Neuronal stem cell (in vitro differentiated cells): Measurements from ENCODE around the gene GPR89B.
A peak's percentile ranks its signal among the peaks of the same experiment; 100 is the strongest.
"Not testable (repeated sequence)": the region's sequence is repeated elsewhere in the genome, so short reads cannot be mapped to it uniquely, and the experiment has no call there.

Experiments used
- DNase-seq: peaks from one replicate; pipeline ENCODE4 v3.0.0-alpha.2; 2013; ENCODE audit warnings: low spot score
- H2AFZ ChIP-seq: one replicate; pipeline ENCODE4 v1.6.1; 2013; ENCODE audit warnings: mild to moderate bottlenecking, low read length, inconsistent platforms
- H2AK5ac ChIP-seq: 2 replicates; pipeline ENCODE4 v1.6.1; 2013; ENCODE audit warnings: low read depth, mild to moderate bottlenecking, inconsistent platforms, low read length, moderate library complexity, mixed read lengths
- H2BK120ac ChIP-seq: 2 replicates; pipeline ENCODE4 v1.6.1; 2013; ENCODE audit warnings: low read depth, mild to moderate bottlenecking, inconsistent platforms, low read length, moderate library complexity, mixed read lengths
- H2BK12ac ChIP-seq: one replicate; pipeline ENCODE4 v1.6.1; 2013; ENCODE audit warnings: low read length, inconsistent platforms
- H2BK15ac ChIP-seq: 2 replicates; pipeline ENCODE4 v1.6.1; 2013; ENCODE audit warnings: mild to moderate bottlenecking, low read length, inconsistent platforms, mixed read lengths
- H2BK5ac ChIP-seq: one replicate; pipeline ENCODE4 v1.6.1; 2013; ENCODE audit warnings: inconsistent platforms, mild to moderate bottlenecking, low read length, moderate library complexity
- H3K14ac ChIP-seq: one replicate; pipeline ENCODE4 v1.6.1; 2013; ENCODE audit warnings: low read length, inconsistent platforms
- H3K18ac ChIP-seq: 2 replicates; pipeline ENCODE4 v1.6.1; 2013; ENCODE audit warnings: low read length, inconsistent platforms
- H3K23ac ChIP-seq: 2 replicates; pipeline ENCODE4 v1.6.1; 2013; ENCODE audit warnings: low read depth, mild to moderate bottlenecking, mixed read lengths, low read length, inconsistent platforms; ENCODE audit not compliant: poor library complexity
- H3K27ac ChIP-seq: replicated peaks from 3 replicates; pipeline ENCODE4 v1.5.1; 2013; ENCODE audit warnings: low read length, inconsistent platforms
- H3K27me3 ChIP-seq, 3 experiments: 2 replicates each; pipeline ENCODE4 v1.6.1; 2013; ENCODE audit warnings: low read length in 3 of 3, mild to moderate bottlenecking in 2 of 3, inconsistent platforms in 1 of 3, low read depth in 1 of 3, mixed read lengths in 1 of 3, moderate library complexity in 1 of 3; ENCODE audit not compliant: control insufficient read depth in 3 of 3, insufficient read depth in 3 of 3
- H3K36me3 ChIP-seq, 2 donors: replicated peaks in 1 of 2; 2 replicates each; pipeline ENCODE4 v1.6.1; 2013; ENCODE audit warnings: low read length in 2 of 2; ENCODE audit not compliant: control insufficient read depth in 2 of 2, insufficient read depth in 2 of 2
- H3K4ac ChIP-seq: 2 replicates; pipeline ENCODE4 v1.6.1; 2013; ENCODE audit warnings: inconsistent platforms, mild to moderate bottlenecking, low read length, moderate library complexity
- H3K4me1 ChIP-seq, 2 donors: 1 replicate in 1 of 2; 2 replicates in 1 of 2; pipeline ENCODE4 v1.6.1; 2013; ENCODE audit warnings: low read length in 2 of 2, low read depth in 1 of 2; ENCODE audit not compliant: control insufficient read depth in 2 of 2, insufficient read depth in 1 of 2
- H3K4me2 ChIP-seq: one replicate; pipeline ENCODE4 v1.6.1; 2013; ENCODE audit warnings: mild to moderate bottlenecking, low read length, inconsistent platforms; ENCODE audit not compliant: insufficient read depth, poor library complexity, severe bottlenecking
- H3K4me3 ChIP-seq, 2 donors: 2 replicates each; pipeline ENCODE4 v1.5.1; 2013; ENCODE audit warnings: low read length in 2 of 2, mild to moderate bottlenecking in 2 of 2, inconsistent platforms in 1 of 2, moderate library complexity in 1 of 2
- H3K79me1 ChIP-seq: one replicate; pipeline ENCODE4 v1.6.1; 2013; ENCODE audit warnings: low read depth, mild to moderate bottlenecking, inconsistent platforms, low read length, moderate library complexity
- H3K9ac ChIP-seq: one replicate; pipeline ENCODE4 v1.6.1; 2013; ENCODE audit warnings: mild to moderate bottlenecking, low read depth, low read length, inconsistent platforms; ENCODE audit not compliant: poor library complexity
- H3K9me3 ChIP-seq, 2 donors: replicated peaks in 1 of 2; 2 replicates each; pipeline versions ENCODE3 to v1.6.1; 2013; ENCODE audit warnings: low read length in 2 of 2, mild to moderate bottlenecking in 2 of 2, inconsistent platforms in 1 of 2, low read depth in 1 of 2, mixed read lengths in 1 of 2, moderate library complexity in 1 of 2; ENCODE audit not compliant: control insufficient read depth in 2 of 2, insufficient read depth in 1 of 2
- H4K8ac ChIP-seq: one replicate; pipeline ENCODE4 v1.6.1; 2013; ENCODE audit warnings: low read depth, mild to moderate bottlenecking, inconsistent platforms, low read length, moderate library complexity
- H4K91ac ChIP-seq: one replicate; pipeline ENCODE4 v1.6.1; 2013; ENCODE audit warnings: low read length, low read depth, mild to moderate bottlenecking, inconsistent platforms; ENCODE audit not compliant: poor library complexity
- WGBS, 2 donors: extraction: QIAGEN DNeasy Blood & Tissue Kit; methylation state at CpG; one replicate each; pipeline ENCODE4 v1.1.7; 2013; ENCODE audit warnings: missing lambda C conversion rate in 2 of 2, mixed read lengths in 1 of 2; ENCODE audit not compliant: insufficient read length in 2 of 2, insufficient replicate concordance in 1 of 2; ENCODE audit errors: extremely low coverage in 2 of 2; 5-methylcytosine and 5-hydroxymethylcytosine counted together

Gene GPR89B

GRCh38 chr1:148027004-148027403 lies 98.8 kb downstream of the GPR89B start:
- not testable (repeated sequence) for H2BK15ac ChIP-seq, H2AFZ ChIP-seq, H3K4ac ChIP-seq, H2AK5ac ChIP-seq, H2BK5ac ChIP-seq, H4K91ac ChIP-seq, DNase-seq, H3K27me3 ChIP-seq, H3K27ac ChIP-seq, H3K9me3 ChIP-seq, H3K18ac ChIP-seq, H3K4me2 ChIP-seq, H3K79me1 ChIP-seq, H3K14ac ChIP-seq, H4K8ac ChIP-seq, H3K4me3 ChIP-seq, H3K36me3 ChIP-seq, H3K9ac ChIP-seq, H3K4me1 ChIP-seq, H2BK120ac ChIP-seq, H3K23ac ChIP-seq, H2BK12ac ChIP-seq
- WGBS, 2 donors: no CpG with 5 or more reads among the region's 4 CpGs

DNA sequence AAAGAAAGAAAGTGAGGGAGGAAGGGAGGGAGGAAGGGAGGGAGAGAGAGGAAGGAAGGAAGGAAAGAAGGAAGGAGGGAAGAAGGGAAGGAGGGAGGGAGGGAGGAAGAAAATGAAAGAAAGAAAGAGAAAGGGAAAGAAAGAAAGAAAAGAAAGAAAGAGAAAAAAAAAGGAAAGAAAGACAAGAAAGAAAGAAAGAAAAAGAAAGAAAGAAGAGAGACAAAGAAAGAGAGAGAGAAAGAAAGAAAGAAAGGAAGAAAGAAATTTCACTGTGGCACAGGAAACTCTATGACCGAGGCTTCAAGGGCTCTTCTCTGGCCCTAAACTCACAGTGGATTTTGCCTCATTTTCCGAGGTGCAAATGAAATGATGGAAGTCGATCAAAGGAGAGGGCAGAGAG lies 104.0 kb downstream of the GPR89B start:
- not testable (repeated sequence) for H3K36me3 ChIP-seq, H4K8ac ChIP-seq, H2BK120ac ChIP-seq, H3K27ac ChIP-seq, H4K91ac ChIP-seq, H3K4ac ChIP-seq, H3K4me2 ChIP-seq, H3K23ac ChIP-seq, H3K79me1 ChIP-seq, H3K4me1 ChIP-seq, H3K14ac ChIP-seq, H3K9ac ChIP-seq, H2BK5ac ChIP-seq, DNase-seq, H3K27me3 ChIP-seq, H2BK12ac ChIP-seq, H3K4me3 ChIP-seq, H2BK15ac ChIP-seq, H3K18ac ChIP-seq, H2AK5ac ChIP-seq, H2AFZ ChIP-seq, H3K9me3 ChIP-seq
- WGBS, 2 donors: no CpG with 5 or more reads among the region's 3 CpGs

GRCh38 chr1:148032690-148033089 lies 104.5 kb downstream of the GPR89B start:
- H3K79me1 ChIP-seq, H3K4ac ChIP-seq, H2BK5ac ChIP-seq, H3K27ac ChIP-seq, H2BK120ac ChIP-seq, H3K36me3 ChIP-seq, H3K4me2 ChIP-seq, H3K9ac ChIP-seq, H3K18ac ChIP-seq, H3K27me3 ChIP-seq, H3K4me1 ChIP-seq, H4K8ac ChIP-seq, H2BK12ac ChIP-seq, H2AFZ ChIP-seq, H3K14ac ChIP-seq, H4K91ac ChIP-seq, H3K9me3 ChIP-seq, H3K23ac ChIP-seq, H2BK15ac ChIP-seq, H2AK5ac ChIP-seq, H3K4me3 ChIP-seq, DNase-seq: not testable (repeated sequence)
- no CpG with 5 or more reads among the region's 25 CpGs for WGBS, 2 donors

DNA sequence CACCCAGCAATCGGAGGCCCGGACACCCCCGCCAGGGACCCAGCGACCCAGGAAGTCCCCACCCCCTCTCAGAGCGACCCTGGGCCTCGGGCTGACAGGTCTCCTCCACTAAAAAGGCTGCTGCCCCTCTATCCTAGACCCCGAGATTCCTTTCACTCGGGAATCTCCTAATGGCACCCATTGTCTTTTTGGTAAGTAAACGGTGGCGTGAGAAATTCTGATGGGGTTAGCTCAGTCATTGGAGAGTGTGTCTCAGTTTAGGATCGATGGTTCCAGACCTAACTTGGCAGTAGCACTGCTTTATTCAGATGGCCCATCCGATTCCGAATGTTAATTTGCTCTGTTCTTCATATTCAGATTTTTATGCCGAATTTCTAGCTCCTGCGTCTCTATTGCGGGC lies 104.9 kb downstream of the GPR89B start:
- H2BK12ac ChIP-seq, H2AFZ ChIP-seq, H3K79me1 ChIP-seq, H2BK15ac ChIP-seq, H3K36me3 ChIP-seq, H2BK120ac ChIP-seq, H3K27me3 ChIP-seq, H3K9ac ChIP-seq, H2BK5ac ChIP-seq, H3K27ac ChIP-seq, DNase-seq, H3K9me3 ChIP-seq, H4K8ac ChIP-seq, H2AK5ac ChIP-seq, H3K4me3 ChIP-seq, H3K4ac ChIP-seq, H3K14ac ChIP-seq, H3K18ac ChIP-seq, H3K23ac ChIP-seq, H4K91ac ChIP-seq, H3K4me1 ChIP-seq: not testable (repeated sequence)
- H3K4me2 ChIP-seq: peak overlapping the region; percentile 18
- no CpG with 5 or more reads among the region's 16 CpGs for WGBS, 2 donors
